Measurements from ENCODE around the gene SRGN.

Gene SRGN

GRCh38 chr10:69151984-69152383 is 64.1 kb downstream of the SRGN start:
- Histone ChIP-seq H3K4me3 (ENCODE audit: low read depth in 1 of 2, low read length in 2 of 2) (no peak overlapping the region), H3K36me3 (ENCODE audit: insufficient read depth, low read length) (no peaks in the 10 kb centered on the region), H3K9me3 (ENCODE audit: low read length) (no peaks in the 10 kb centered on the region), H3K9ac (ENCODE audit: low read length) (no peak overlapping the region), H3K27me3 (ENCODE audit: control insufficient read depth in 1 of 2, insufficient read depth in 2 of 2, low read length in 2 of 2) (no peaks in the 10 kb centered on the region), H3K4me1 (ENCODE audit: insufficient read depth, low read length) (no peaks in the 10 kb centered on the region), H3K27ac (ENCODE audit: low read depth, low read length) (no peak overlapping the region)

- H3K9ac ChIP-seq (ENCODE audit: low read length) = no peak overlapping the region
- H3K27ac ChIP-seq (ENCODE audit: low read depth, low read length) = no peak overlapping the region
- no peak overlapping the region for H3K4me3 ChIP-seq (ENCODE audit: low read depth in 1 of 2, low read length in 2 of 2)
- no peaks in the 10 kb centered on the region for H3K4me1 ChIP-seq (ENCODE audit: insufficient read depth, low read length)
- H3K9me3 ChIP-seq (ENCODE audit: low read length) = no peaks in the 10 kb centered on the region
- no peaks in the 10 kb centered on the region for H3K27me3 ChIP-seq (ENCODE audit: control insufficient read depth in 1 of 2, insufficient read depth in 2 of 2, low read length in 2 of 2)
- peaks cover 2% of the 10 kb centered on the region for H3K36me3 ChIP-seq (ENCODE audit: insufficient read depth, low read length)
These were observed 65.3 kb downstream of the SRGN start for GRCh38 chr10:69153227-69153626.
